Choroid plexus epithelial cell (primary cell): ENCODE data around the gene IGSF8.
A peak's percentile ranks its signal among the peaks of the same experiment; 100 is the strongest.

Source experiments
- DNase-seq: peaks from one replicate; pipeline ENCODE4 v3.0.0-alpha.2; 2010; ENCODE audit warnings: low read depth
- H3K4me3 ChIP-seq: 2 replicates; pipeline ENCODE4 v1.5.1; 2011; ENCODE audit warnings: low read depth, mild to moderate bottlenecking, control low read depth, low read length, moderate library complexity
- CTCF ChIP-seq: conservative IDR thresholded peaks from 2 replicates; pipeline ENCODE4 v1.5.1; 2011; ENCODE audit warnings: low read depth, mild to moderate bottlenecking, control low read depth, inconsistent platforms, low read length, moderate library complexity

IGSF8 gene

GRCh38 chr1:160097911-160098851 is at the start of gene IGSF8:
IGSF8 (minus strand) TSS chr1:160098619; CDS start chr1:160098472, 147 bp downstream.
- TF ChIP-seq CTCF: no peak
- H3K4me3 ChIP-seq: peak within 1 kb of the TSS; percentile 66
- DNase-seq: peak; percentile 81

- no peak for TF ChIP-seq CTCF
- no peak for DNase-seq
- no peak overlapping the region for H3K4me3 ChIP-seq
Measured at GRCh38 chr1:160148121-160148520, 49.7 kb upstream of the IGSF8 start.

GRCh38 chr1:160146107-160146506 is 47.7 kb upstream of the IGSF8 start:
- TF ChIP-seq CTCF: no peak
- no peak for DNase-seq
- no peak overlapping the region for H3K4me3 ChIP-seq

- H3K4me3 ChIP-seq: no peak overlapping the region
- peak; percentile 33 for DNase-seq
- TF ChIP-seq CTCF: no peak
Measured at GRCh38 chr1:160144921-160145320, 46.5 kb upstream of the IGSF8 start.

GRCh38 chr1:160143695-160144094 is 45.3 kb upstream of the IGSF8 start:
- TF ChIP-seq CTCF: no peak

GRCh38 chr1:160139840-160140239 is 41.4 kb upstream of the IGSF8 start:
- no peak overlapping the region for H3K4me3 ChIP-seq
- DNase-seq: no peak
- TF ChIP-seq CTCF: no peak

More at GRCh38 chr1:160143695-160144094, 45.3 kb upstream of the IGSF8 start:
- no peak overlapping the region for H3K4me3 ChIP-seq
- DNase-seq: no peak
